Measurements from ENCODE around the gene CMIP.

DNA sequence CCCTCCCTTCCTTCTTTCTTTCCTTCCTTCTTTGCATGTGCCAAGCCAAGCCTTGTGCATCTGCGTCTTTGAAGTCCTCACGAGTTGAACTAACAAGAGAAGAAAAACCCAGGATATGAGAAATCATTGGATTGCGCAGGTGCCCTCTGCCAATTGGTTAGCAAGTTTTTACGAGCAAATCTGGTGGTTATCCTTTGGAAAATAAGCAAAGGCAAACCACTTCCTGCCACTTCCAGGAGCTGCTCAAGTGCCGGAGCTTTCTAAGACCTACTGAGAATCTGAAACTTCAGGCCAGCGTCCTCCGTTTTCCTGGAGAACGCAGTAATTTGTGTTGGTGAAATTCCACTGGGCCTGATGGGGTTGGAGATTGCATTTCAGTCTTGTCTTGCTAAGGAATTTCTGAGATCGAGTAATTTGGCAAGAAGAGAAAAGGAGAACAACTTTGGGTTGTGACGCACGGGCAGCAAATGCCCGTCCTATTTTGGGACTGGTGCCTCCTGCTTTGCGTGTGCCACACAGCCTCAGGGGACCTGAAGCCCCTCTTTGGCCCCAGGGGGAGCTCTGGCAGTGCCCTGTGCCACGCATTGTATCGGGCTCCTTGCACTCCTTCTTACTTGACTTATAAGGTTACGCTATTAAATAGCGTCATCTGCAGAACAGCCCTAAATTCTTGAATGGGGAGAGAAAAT lies 56.4 kb downstream of the CMIP start:
- TF ChIP-seq, protein P1, sequence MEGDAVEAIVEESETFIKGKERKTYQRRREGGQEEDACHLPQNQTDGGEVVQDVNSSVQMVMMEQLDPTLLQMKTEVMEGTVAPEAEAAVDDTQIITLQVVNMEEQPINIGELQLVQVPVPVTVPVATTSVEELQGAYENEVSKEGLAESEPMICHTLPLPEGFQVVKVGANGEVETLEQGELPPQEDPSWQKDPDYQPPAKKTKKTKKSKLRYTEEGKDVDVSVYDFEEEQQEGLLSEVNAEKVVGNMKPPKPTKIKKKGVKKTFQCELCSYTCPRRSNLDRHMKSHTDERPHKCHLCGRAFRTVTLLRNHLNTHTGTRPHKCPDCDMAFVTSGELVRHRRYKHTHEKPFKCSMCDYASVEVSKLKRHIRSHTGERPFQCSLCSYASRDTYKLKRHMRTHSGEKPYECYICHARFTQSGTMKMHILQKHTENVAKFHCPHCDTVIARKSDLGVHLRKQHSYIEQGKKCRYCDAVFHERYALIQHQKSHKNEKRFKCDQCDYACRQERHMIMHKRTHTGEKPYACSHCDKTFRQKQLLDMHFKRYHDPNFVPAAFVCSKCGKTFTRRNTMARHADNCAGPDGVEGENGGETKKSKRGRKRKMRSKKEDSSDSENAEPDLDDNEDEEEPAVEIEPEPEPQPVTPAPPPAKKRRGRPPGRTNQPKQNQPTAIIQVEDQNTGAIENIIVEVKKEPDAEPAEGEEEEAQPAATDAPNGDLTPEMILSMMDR (IDR thresholded peaks at IDR 0.05), result no peak
- TF ChIP-seq POLR2A (IDR thresholded peaks at IDR 0.05), result no peak

Data from esophagus squamous epithelium (tissue), 4 donors.